Neural cell (in vitro differentiated cells): ENCODE results near the gene WDR49. TPM values are rescaled to one million over a fixed set of nuclear protein-coding genes. Genes with fewer than 3 reads are reported as not detected.

ENCODE experiments used
- H2AFZ ChIP-seq: fragments of 200-600, 300-800 bp; sonication (generic), shearing (Covaris generic); 2 replicates; pipeline ENCODE4 v1.6.0; 2014; ENCODE audit warnings: low read depth, mild to moderate bottlenecking, antibody characterized with exemption, low read length, moderate library complexity
- H3F3A ChIP-seq: fragments of 200-600 bp; shearing (Covaris generic); 2 replicates; pipeline ENCODE4 v1.6.1; 2016; ENCODE audit warnings: mild to moderate bottlenecking, moderate library complexity, mixed read lengths, antibody characterized with exemption, low read length; ENCODE audit not compliant: insufficient read depth, poor library complexity, severe bottlenecking
- H3K27ac ChIP-seq: fragments of 200-600, 300-800 bp; sonication (generic), shearing (Covaris generic); 2 replicates; pipeline ENCODE4 v1.5.1; 2014; ENCODE audit warnings: mild to moderate bottlenecking, low read length, moderate library complexity
- H3K27me3 ChIP-seq: fragments of 300-800, 200-600 bp; sonication (generic), shearing (Covaris generic); 2 replicates; pipeline ENCODE4 v1.6.0; 2014; ENCODE audit warnings: mild to moderate bottlenecking, low read depth, low read length, moderate library complexity; ENCODE audit not compliant: insufficient read depth
- H3K36me3 ChIP-seq: fragments of 300-800, 200-600 bp; sonication (generic), shearing (Covaris generic); 2 replicates; pipeline ENCODE4 v1.5.1; 2014; ENCODE audit warnings: mild to moderate bottlenecking, antibody characterized with exemption, low read length, moderate library complexity; ENCODE audit not compliant: insufficient read depth
- H3K4me2 ChIP-seq: fragments of 300-800, 200-600 bp; sonication (generic), shearing (Covaris generic); 2 replicates; pipeline ENCODE4 v1.6.0; 2014; ENCODE audit warnings: mild to moderate bottlenecking, low read length
- H3K4me3 ChIP-seq: fragments of 300-800, 200-600 bp; sonication (generic), shearing (Covaris generic); 2 replicates; pipeline ENCODE4 v1.5.1; 2014; ENCODE audit warnings: mild to moderate bottlenecking, low read length, moderate library complexity
- H3K79me2 ChIP-seq: fragments of 200-600 bp; shearing (Covaris generic); replicated peaks from 2 replicates; pipeline ENCODE4 v1.6.0; 2014; ENCODE audit warnings: mild to moderate bottlenecking, low read length, moderate library complexity; ENCODE audit not compliant: insufficient read depth
- H3K9ac ChIP-seq: fragments of 300-800, 200-600 bp; sonication (generic), shearing (Covaris generic); 2 replicates; pipeline ENCODE4 v1.6.1; 2016; ENCODE audit warnings: mild to moderate bottlenecking, low read length, mixed read lengths
- H3K9me2 ChIP-seq: fragments of 200-600 bp; shearing (Covaris generic); 2 replicates; pipeline ENCODE4 v1.6.1; 2016; ENCODE audit warnings: mild to moderate bottlenecking, low read length, mixed read lengths; ENCODE audit not compliant: insufficient read depth
- H3K9me3 ChIP-seq: fragments of 200-600, 300-800 bp; sonication (generic), shearing (Covaris generic); 2 replicates; pipeline ENCODE4 v1.6.1; 2016; ENCODE audit warnings: mild to moderate bottlenecking, mixed run types, low read length, moderate library complexity, mixed read lengths
- H4K20me1 ChIP-seq: fragments of 200-600 bp; shearing (Covaris generic); 2 replicates; pipeline ENCODE4 v1.6.1; 2016; ENCODE audit warnings: mild to moderate bottlenecking, mixed run types; ENCODE audit not compliant: insufficient read depth
- EP300 ChIP-seq: fragments of 450-650 bp; conservative IDR thresholded peaks from 2 replicates; pipeline ENCODE4 v1.6.1; 2014; ENCODE audit warnings: antibody characterized with exemption, mild to moderate bottlenecking, moderate library complexity; ENCODE audit not compliant: poor library complexity, severe bottlenecking
- EZH2 ChIP-seq: fragments of 200-600, 300-800 bp; shearing (Covaris generic), sonication (generic); IDR thresholded peaks from 2 replicates; pipeline ENCODE4 v1.6.1; 2014; ENCODE audit warnings: antibody characterized with exemption, low read length, borderline replicate concordance, mild to moderate bottlenecking; ENCODE audit not compliant: insufficient read depth, poor library complexity, severe bottlenecking
- MXI1 ChIP-seq: fragments of 450-650 bp; conservative IDR thresholded peaks from 2 replicates; pipeline ENCODE4 v1.6.1; 2014; ENCODE audit warnings: antibody characterized with exemption, mild to moderate bottlenecking; ENCODE audit not compliant: poor library complexity, severe bottlenecking
- POLR2AphosphoS5 ChIP-seq: IDR thresholded peaks from 2 replicates; pipeline ENCODE4 v1.6.1; 2012
- RAD21 ChIP-seq: fragments of 450-650 bp; conservative IDR thresholded peaks from 2 replicates; pipeline ENCODE4 v1.6.1; 2014; ENCODE audit warnings: antibody characterized with exemption, mild to moderate bottlenecking, moderate library complexity
- SMC3 ChIP-seq: fragments of 450-650 bp; conservative IDR thresholded peaks from 2 replicates; pipeline ENCODE4 v1.6.1; 2014; ENCODE audit warnings: antibody characterized with exemption, mild to moderate bottlenecking, moderate library complexity; ENCODE audit not compliant: poor library complexity
- TAF1 ChIP-seq: IDR thresholded peaks from 2 replicates; pipeline ENCODE4 v1.6.1; 2012; ENCODE audit warnings: low read depth
- polyA plus RNA-seq: library from polyadenylated mRNA; depleted of rRNA; stranded (reverse); fragments of >200 nt; gene quantifications from 2 replicates; pipeline ENCODE4 v1.2.3, GENCODE V29; 2014
- TF ChIP-seq, protein P1 (sequence below): IDR thresholded peaks from 2 replicates; pipeline ENCODE4 v1.6.1; 2012; ENCODE audit warnings: borderline replicate concordance
- TF ChIP-seq, protein P2 (sequence below): fragments of 450-650 bp; IDR thresholded peaks from 2 replicates; pipeline ENCODE4 v1.5.1; 2014; ENCODE audit warnings: antibody characterized with exemption, mild to moderate bottlenecking, moderate library complexity; ENCODE audit not compliant: poor library complexity, severe bottlenecking

Gene WDR49
- polyA plus RNA-seq, 1 donor from 2014 or later = 1.1 TPM

DNA sequence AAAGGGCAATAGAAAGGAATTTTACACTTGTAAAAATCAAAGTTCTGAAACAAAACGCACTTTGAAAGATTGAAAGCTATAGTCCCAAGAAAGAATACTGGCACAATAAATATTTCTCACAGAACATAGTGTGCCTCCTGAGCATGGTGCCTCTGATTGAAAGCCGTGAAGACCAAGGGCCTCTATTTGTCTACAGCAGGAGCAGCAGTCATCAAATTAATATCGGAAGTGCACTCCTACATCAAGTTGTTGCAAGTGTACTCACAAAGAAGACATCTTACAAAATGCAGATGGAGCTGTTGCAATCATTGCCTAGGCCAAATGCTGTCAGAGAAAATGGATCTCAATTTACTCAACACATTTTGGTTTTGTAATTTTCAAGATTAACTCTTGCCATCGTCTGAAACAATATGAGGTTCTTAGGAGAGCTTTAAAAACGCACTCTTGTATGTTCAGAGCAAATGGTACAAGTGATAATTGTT is 9.2 kb upstream of the WDR49 start:
- Histone ChIP-seq H4K20me1 (no peaks in the 10 kb centered on the region), H3K9me2 (no peaks in the 10 kb centered on the region), H3K36me3 (no peaks in the 10 kb centered on the region), H3K9me3 (no peaks in the 10 kb centered on the region), H3K4me2 (no peak overlapping the region), H3K27ac (no peak overlapping the region), H3K4me3 (no peak overlapping the region), H3F3A (no peaks in the 10 kb centered on the region), H3K9ac (no peak overlapping the region), H3K27me3 (no peaks in the 10 kb centered on the region), H3K79me2 (no peaks in the 10 kb centered on the region), H2AFZ (no peak overlapping the region)
- TF ChIP-seq, protein P1, sequence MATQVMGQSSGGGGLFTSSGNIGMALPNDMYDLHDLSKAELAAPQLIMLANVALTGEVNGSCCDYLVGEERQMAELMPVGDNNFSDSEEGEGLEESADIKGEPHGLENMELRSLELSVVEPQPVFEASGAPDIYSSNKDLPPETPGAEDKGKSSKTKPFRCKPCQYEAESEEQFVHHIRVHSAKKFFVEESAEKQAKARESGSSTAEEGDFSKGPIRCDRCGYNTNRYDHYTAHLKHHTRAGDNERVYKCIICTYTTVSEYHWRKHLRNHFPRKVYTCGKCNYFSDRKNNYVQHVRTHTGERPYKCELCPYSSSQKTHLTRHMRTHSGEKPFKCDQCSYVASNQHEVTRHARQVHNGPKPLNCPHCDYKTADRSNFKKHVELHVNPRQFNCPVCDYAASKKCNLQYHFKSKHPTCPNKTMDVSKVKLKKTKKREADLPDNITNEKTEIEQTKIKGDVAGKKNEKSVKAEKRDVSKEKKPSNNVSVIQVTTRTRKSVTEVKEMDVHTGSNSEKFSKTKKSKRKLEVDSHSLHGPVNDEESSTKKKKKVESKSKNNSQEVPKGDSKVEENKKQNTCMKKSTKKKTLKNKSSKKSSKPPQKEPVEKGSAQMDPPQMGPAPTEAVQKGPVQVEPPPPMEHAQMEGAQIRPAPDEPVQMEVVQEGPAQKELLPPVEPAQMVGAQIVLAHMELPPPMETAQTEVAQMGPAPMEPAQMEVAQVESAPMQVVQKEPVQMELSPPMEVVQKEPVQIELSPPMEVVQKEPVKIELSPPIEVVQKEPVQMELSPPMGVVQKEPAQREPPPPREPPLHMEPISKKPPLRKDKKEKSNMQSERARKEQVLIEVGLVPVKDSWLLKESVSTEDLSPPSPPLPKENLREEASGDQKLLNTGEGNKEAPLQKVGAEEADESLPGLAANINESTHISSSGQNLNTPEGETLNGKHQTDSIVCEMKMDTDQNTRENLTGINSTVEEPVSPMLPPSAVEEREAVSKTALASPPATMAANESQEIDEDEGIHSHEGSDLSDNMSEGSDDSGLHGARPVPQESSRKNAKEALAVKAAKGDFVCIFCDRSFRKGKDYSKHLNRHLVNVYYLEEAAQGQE = no peak
- no peak for TF ChIP-seq MXI1
- TF ChIP-seq RAD21 = no peak
- TF ChIP-seq, protein P2, sequence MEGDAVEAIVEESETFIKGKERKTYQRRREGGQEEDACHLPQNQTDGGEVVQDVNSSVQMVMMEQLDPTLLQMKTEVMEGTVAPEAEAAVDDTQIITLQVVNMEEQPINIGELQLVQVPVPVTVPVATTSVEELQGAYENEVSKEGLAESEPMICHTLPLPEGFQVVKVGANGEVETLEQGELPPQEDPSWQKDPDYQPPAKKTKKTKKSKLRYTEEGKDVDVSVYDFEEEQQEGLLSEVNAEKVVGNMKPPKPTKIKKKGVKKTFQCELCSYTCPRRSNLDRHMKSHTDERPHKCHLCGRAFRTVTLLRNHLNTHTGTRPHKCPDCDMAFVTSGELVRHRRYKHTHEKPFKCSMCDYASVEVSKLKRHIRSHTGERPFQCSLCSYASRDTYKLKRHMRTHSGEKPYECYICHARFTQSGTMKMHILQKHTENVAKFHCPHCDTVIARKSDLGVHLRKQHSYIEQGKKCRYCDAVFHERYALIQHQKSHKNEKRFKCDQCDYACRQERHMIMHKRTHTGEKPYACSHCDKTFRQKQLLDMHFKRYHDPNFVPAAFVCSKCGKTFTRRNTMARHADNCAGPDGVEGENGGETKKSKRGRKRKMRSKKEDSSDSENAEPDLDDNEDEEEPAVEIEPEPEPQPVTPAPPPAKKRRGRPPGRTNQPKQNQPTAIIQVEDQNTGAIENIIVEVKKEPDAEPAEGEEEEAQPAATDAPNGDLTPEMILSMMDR = no peak
- no peak for TF ChIP-seq EP300
- TF ChIP-seq TAF1 = no peak
- TF ChIP-seq SMC3 = no peak
- no peak for TF ChIP-seq POLR2AphosphoS5
- no peak for TF ChIP-seq EZH2

DNA sequence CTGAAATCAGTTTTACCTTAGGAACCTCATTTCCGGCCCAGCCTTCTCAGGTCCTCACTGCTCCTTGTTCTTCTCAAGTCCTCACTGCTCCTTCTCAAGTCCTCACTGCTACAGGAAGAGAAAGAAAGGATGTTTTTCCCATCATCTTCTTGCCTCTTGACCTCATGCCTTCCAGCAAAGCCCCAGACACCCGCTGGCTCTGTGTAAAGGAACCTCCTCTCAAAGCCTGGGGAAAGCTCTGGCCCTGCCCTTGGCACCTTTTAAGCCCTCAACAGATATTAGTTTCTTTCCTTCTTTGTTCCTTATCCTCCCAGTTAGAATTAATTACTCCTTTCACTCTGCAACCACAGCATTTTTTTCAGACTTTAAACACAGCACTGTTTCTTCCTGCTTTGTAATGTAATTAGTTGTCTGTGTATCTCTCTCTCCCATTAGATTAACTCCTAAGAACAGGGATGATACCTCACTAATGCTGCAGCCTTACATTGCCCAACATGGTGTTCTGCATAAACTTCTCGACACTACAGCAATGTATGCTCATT is 4.0 kb upstream of the WDR49 start:
- no peak overlapping the region for H3K4me2 ChIP-seq
- H2AFZ ChIP-seq = no peak overlapping the region
- H3K4me3 ChIP-seq = no peak overlapping the region
- no peak overlapping the region for H3K9ac ChIP-seq
- no peaks in the 10 kb centered on the region for H3K27me3 ChIP-seq
- no peaks in the 10 kb centered on the region for H3K9me3 ChIP-seq
- H3F3A ChIP-seq = no peaks in the 10 kb centered on the region
- no peaks in the 10 kb centered on the region for H3K9me2 ChIP-seq
- no peaks in the 10 kb centered on the region for H3K36me3 ChIP-seq
- H4K20me1 ChIP-seq = no peaks in the 10 kb centered on the region
- no peak overlapping the region for H3K27ac ChIP-seq
- no peaks in the 10 kb centered on the region for H3K79me2 ChIP-seq
- TF ChIP-seq, protein P1 = no peak
